Nephron (organoid): ENCODE data around the gene YIPF1.

Experiments used
- H3K27ac Mint-ChIP-seq, 3 experiments: 2 replicates each; pipeline ENCODE4 v1.8.0; 2020; ENCODE audit warnings: mixed read lengths in 3 of 3, mild to moderate bottlenecking in 2 of 3, moderate library complexity in 1 of 3
- H3K27me3 Mint-ChIP-seq: 2 replicates; pipeline ENCODE4 v1.8.0; 2021; ENCODE audit warnings: low read depth, mild to moderate bottlenecking, moderate library complexity, mixed read lengths
- H3K36me3 Mint-ChIP-seq: 2 replicates; pipeline ENCODE4 v1.8.0; 2020; ENCODE audit warnings: low read depth, mixed read lengths
- H3K4me1 Mint-ChIP-seq: 2 replicates; pipeline ENCODE4 v1.8.0; 2020; ENCODE audit warnings: mixed read lengths
- H3K4me3 Mint-ChIP-seq, 3 experiments: 2 replicates each; pipeline ENCODE4 v1.8.0; 2020; ENCODE audit warnings: mild to moderate bottlenecking in 3 of 3, mixed read lengths in 3 of 3, moderate library complexity in 2 of 3
- H3K9me3 Mint-ChIP-seq: 2 replicates; pipeline ENCODE4 v1.8.0; 2020; ENCODE audit warnings: mixed read lengths
- TF ChIP-seq, protein P1 (sequence below), 3 experiments: fragments of 200-600 bp; sonication (generic); IDR thresholded peaks; one replicate each; pipeline ENCODE4 v1.5.0; 2021; ENCODE audit warnings: antibody characterized with exemption in 3 of 3; ENCODE audit not compliant: unreplicated experiment in 3 of 3

YIPF1 gene

GRCh38 chr1:53913352-53914033 lies 23.9 kb upstream of the YIPF1 start:
- peaks cover 39% of the 10 kb centered on the region for H3K36me3 Mint-ChIP-seq
- peaks cover 4% of the 10 kb centered on the region for H3K27me3 Mint-ChIP-seq
- no peak overlapping the region for H3K4me3 Mint-ChIP-seq
- H3K9me3 Mint-ChIP-seq = no peaks in the 10 kb centered on the region
- H3K4me1 Mint-ChIP-seq = peaks cover 44% of the 10 kb centered on the region
- TF ChIP-seq, protein P1, sequence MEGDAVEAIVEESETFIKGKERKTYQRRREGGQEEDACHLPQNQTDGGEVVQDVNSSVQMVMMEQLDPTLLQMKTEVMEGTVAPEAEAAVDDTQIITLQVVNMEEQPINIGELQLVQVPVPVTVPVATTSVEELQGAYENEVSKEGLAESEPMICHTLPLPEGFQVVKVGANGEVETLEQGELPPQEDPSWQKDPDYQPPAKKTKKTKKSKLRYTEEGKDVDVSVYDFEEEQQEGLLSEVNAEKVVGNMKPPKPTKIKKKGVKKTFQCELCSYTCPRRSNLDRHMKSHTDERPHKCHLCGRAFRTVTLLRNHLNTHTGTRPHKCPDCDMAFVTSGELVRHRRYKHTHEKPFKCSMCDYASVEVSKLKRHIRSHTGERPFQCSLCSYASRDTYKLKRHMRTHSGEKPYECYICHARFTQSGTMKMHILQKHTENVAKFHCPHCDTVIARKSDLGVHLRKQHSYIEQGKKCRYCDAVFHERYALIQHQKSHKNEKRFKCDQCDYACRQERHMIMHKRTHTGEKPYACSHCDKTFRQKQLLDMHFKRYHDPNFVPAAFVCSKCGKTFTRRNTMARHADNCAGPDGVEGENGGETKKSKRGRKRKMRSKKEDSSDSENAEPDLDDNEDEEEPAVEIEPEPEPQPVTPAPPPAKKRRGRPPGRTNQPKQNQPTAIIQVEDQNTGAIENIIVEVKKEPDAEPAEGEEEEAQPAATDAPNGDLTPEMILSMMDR (IDR thresholded peaks at IDR 0.05; ENCODE audit: unreplicated experiment in 3 of 3) = no peak
- H3K27ac Mint-ChIP-seq = peak overlapping the region; percentile 30 to 48 (median 39)

DNA sequence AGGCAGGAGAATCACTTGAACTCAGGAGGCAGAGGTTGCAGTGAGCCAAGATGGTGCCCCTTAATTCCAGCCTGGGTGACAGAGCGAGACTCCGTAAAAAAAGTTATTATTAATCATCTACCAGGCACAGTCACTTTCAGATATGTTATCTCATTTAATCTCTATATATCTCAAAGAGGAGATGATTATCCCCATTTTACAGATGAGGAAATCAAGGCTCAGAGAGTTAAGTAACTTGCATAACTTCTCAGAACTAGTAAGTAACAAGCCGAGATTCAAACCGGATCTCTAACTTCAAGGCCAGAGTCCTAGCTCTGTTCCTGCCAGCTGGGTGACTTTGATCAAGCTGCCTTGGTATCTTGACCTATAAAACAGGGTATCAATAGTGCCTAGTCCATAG lies 21.8 kb upstream of the YIPF1 start:
- Mint-ChIP-seq H3K4me3 (no peak overlapping the region), H3K9me3 (no peaks in the 10 kb centered on the region), H3K4me1 (peaks cover 37% of the 10 kb centered on the region), H3K36me3 (peaks cover 29% of the 10 kb centered on the region), H3K27ac (peak overlapping the region in 1 of 3 experiments; percentile 27), H3K27me3 (peaks cover 4% of the 10 kb centered on the region)
- TF ChIP-seq, protein P1 (IDR thresholded peaks at IDR 0.05; ENCODE audit: unreplicated experiment in 3 of 3) = no peak

GRCh38 chr1:53909946-53910345 lies 20.3 kb upstream of the YIPF1 start:
- H3K27ac Mint-ChIP-seq = peak overlapping the region in 1 of 3 experiments; percentile 27
- TF ChIP-seq, protein P1 (IDR thresholded peaks at IDR 0.05; ENCODE audit: unreplicated experiment in 3 of 3) = no peak
- H3K27me3 Mint-ChIP-seq = peaks cover 4% of the 10 kb centered on the region
- H3K36me3 Mint-ChIP-seq = peaks cover 16% of the 10 kb centered on the region
- no peaks in the 10 kb centered on the region for H3K9me3 Mint-ChIP-seq
- no peak overlapping the region for H3K4me3 Mint-ChIP-seq
- peaks cover 32% of the 10 kb centered on the region for H3K4me1 Mint-ChIP-seq

DNA sequence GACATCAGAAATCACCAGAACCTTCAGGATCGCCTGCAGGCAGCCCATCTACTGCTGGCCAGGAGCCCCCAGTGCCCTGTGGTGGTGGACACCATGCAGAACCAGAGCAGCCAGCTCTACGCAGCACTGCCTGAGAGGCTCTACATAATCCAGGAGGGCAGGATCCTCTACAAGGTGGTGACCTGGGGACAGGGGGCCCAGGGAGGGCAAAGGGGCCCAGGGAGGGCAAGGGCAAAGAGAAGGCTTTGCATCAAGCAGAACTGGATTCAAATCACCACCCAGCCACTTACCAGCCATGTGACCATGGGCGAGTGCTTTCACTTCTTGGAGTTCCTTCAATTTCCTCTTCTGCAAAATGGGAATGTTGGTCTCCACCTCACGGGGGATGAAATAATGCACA lies 16.5 kb upstream of the YIPF1 start:
- peaks cover 8% of the 10 kb centered on the region for H3K27me3 Mint-ChIP-seq
- peaks cover 33% of the 10 kb centered on the region for H3K4me1 Mint-ChIP-seq
- TF ChIP-seq, protein P1 (IDR thresholded peaks at IDR 0.05; ENCODE audit: unreplicated experiment in 3 of 3) = no peak
- peaks cover 10% of the 10 kb centered on the region for H3K36me3 Mint-ChIP-seq
- H3K27ac Mint-ChIP-seq = no peak overlapping the region
- H3K9me3 Mint-ChIP-seq = no peaks in the 10 kb centered on the region
- no peak overlapping the region for H3K4me3 Mint-ChIP-seq

- Mint-ChIP-seq H3K27ac (no peak overlapping the region), H3K36me3 (peaks cover 10% of the 10 kb centered on the region), H3K27me3 (peaks cover 8% of the 10 kb centered on the region), H3K9me3 (no peaks in the 10 kb centered on the region), H3K4me1 (peaks cover 30% of the 10 kb centered on the region), H3K4me3 (no peak overlapping the region)
- TF ChIP-seq, protein P1 (IDR thresholded peaks at IDR 0.05; ENCODE audit: unreplicated experiment in 3 of 3) = no peak
Observed at GRCh38 chr1:53905509-53905908, 15.9 kb upstream of the YIPF1 start.
